ENCODE measurements around the gene GAS6. TPM values are rescaled to one million over a fixed set of nuclear protein-coding genes. Genes with fewer than 3 reads are reported as not detected.

GAS6 gene
- total and polyA plus RNA-seq, 7 experiments from 2014 or later: 0.38 to 5.5 (median 3.0) TPM; not detected in 1

GRCh38 chr13:113852536-113853517 lies 11.0 kb downstream of the GAS6 start:
- Histone ChIP-seq H3K4me3 (ENCODE audit: low read length) (no peak overlapping the region), H3K27ac (ENCODE audit: low read depth, low read length) (no peak overlapping the region), H3K36me3 (ENCODE audit: control insufficient read depth in 2 of 3, insufficient read depth in 3 of 3, low read length in 3 of 3) (no peaks in the 10 kb centered on the region), H3K4me1 (ENCODE audit: control insufficient read depth in 2 of 2, insufficient read depth in 2 of 2, low read length in 2 of 2) (peaks cover 5 to 13% of the 10 kb centered on the region in 2 donors), H3K27me3 (ENCODE audit: control insufficient read depth in 2 of 2, insufficient read depth in 2 of 2, low read length in 2 of 2) (no peaks in the 10 kb centered on the region), H3K9me3 (ENCODE audit: control insufficient read depth in 2 of 3, low read length in 3 of 3) (no peaks in the 10 kb centered on the region)
- ATAC-seq (no peak), DNase-seq (peak in 1 of 9 donors; percentile 19)
- peaks cover 7 to 18% (median 15%) of the 10 kb centered on the region in 7 donors for H3K4me1 Mint-ChIP-seq
- H3K36me3 Mint-ChIP-seq: no peaks in the 10 kb centered on the region
- H3K9me3 Mint-ChIP-seq: peaks cover 0 to 1% (median 0%) of the 10 kb centered on the region in 11 donors
- peaks cover 4 to 20% (median 11%) of the 10 kb centered on the region in 5 donors for H3K27me3 Mint-ChIP-seq
- intact Hi-C loops (cut with micrococcal nuclease): no loop called here
- no peak overlapping the region for H3K27ac Mint-ChIP-seq
- H3K4me3 Mint-ChIP-seq: no peak overlapping the region
- ChIA-PET POLR2A (no interaction called here), CTCF (no interaction called here)

DNA sequence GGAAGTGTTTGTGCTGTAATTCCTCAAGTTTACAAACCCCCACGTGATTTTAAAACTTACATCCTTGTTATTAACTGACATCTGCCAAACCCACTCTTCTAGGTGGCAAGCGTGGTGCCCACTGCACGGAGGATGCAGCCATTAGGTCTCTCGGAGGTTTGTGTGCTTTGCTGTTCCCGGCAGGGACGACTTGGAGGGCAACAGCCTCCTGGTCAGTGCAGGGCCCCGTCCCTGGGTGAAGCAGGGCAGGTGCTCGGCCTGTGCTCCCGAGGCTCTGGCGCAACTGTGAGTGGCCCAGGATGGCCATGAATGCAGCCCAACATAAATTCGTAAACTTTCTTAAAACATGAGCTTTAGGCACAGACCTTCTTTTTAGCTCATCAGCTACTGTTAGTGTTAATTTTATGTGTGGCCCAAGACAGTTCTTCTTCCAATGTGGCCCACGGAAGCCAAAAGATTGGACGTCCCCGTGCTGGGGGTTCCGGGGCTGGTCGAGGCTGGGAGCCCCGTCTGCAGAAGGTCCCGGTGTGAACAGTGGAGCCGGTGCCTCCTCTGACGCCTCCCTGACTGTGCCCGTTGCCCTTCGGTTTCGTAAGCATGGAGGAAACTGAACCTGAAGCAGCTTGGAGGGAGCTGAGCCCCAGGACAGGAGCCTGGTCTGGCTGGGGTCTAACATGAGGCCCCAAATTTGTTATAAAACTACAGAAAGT lies 11.9 kb downstream of the GAS6 start:
- ChIA-PET POLR2A (no interaction called here), CTCF (no interaction called here)
- Histone ChIP-seq H3K4me1 (ENCODE audit: control insufficient read depth in 2 of 2, insufficient read depth in 2 of 2, low read length in 2 of 2) (peaks cover 10 to 16% of the 10 kb centered on the region in 2 donors), H3K9me3 (ENCODE audit: control insufficient read depth in 2 of 3, low read length in 3 of 3) (no peaks in the 10 kb centered on the region), H3K27me3 (ENCODE audit: control insufficient read depth in 2 of 2, insufficient read depth in 2 of 2, low read length in 2 of 2) (no peaks in the 10 kb centered on the region), H3K4me3 (ENCODE audit: low read length) (no peak overlapping the region), H3K27ac (ENCODE audit: low read depth, low read length) (no peak overlapping the region), H3K36me3 (ENCODE audit: control insufficient read depth in 2 of 3, insufficient read depth in 3 of 3, low read length in 3 of 3) (no peaks in the 10 kb centered on the region)
- DNase-seq (peak in 1 of 9 donors; percentile 17), ATAC-seq (no peak)
- Mint-ChIP-seq H3K27ac (no peak overlapping the region), H3K27me3 (peaks cover 4 to 20% (median 11%) of the 10 kb centered on the region in 5 donors), H3K4me3 (no peak overlapping the region), H3K4me1 (peaks cover 8 to 24% (median 15%) of the 10 kb centered on the region in 7 donors), H3K36me3 (no peaks in the 10 kb centered on the region), H3K9me3 (peaks cover 0 to 3% (median 0%) of the 10 kb centered on the region in 11 donors)
- intact Hi-C loops (cut with micrococcal nuclease): no loop called here

- Histone ChIP-seq H3K4me3 (ENCODE audit: low read length) (no peak overlapping the region), H3K4me1 (ENCODE audit: control insufficient read depth in 2 of 2, insufficient read depth in 2 of 2, low read length in 2 of 2) (peaks cover 16 to 21% of the 10 kb centered on the region in 2 donors), H3K36me3 (ENCODE audit: control insufficient read depth in 2 of 3, insufficient read depth in 3 of 3, low read length in 3 of 3) (no peaks in the 10 kb centered on the region), H3K9me3 (ENCODE audit: control insufficient read depth in 2 of 3, low read length in 3 of 3) (no peaks in the 10 kb centered on the region), H3K27ac (ENCODE audit: low read depth, low read length) (no peak overlapping the region), H3K27me3 (ENCODE audit: control insufficient read depth in 2 of 2, insufficient read depth in 2 of 2, low read length in 2 of 2) (no peaks in the 10 kb centered on the region)
- H3K27ac Mint-ChIP-seq: no peak overlapping the region
- peaks cover 4 to 20% (median 9%) of the 10 kb centered on the region in 5 donors for H3K27me3 Mint-ChIP-seq
- H3K36me3 Mint-ChIP-seq: no peaks in the 10 kb centered on the region
- no peak overlapping the region for H3K4me3 Mint-ChIP-seq
- H3K4me1 Mint-ChIP-seq: peaks cover 8 to 30% (median 15%) of the 10 kb centered on the region in 7 donors
- DNase-seq (no peak), ATAC-seq (no peak)
- ChIA-PET CTCF (no interaction called here), POLR2A (no interaction called here)
- intact Hi-C loops (cut with micrococcal nuclease): no loop called here
- peaks cover 0 to 3% (median 0%) of the 10 kb centered on the region in 11 donors for H3K9me3 Mint-ChIP-seq
Observed at GRCh38 chr13:113851480-113851803, 12.4 kb downstream of the GAS6 start.

- no peak overlapping the region for H3K27ac ChIP-seq (ENCODE audit: low read depth, low read length)
- Mint-ChIP-seq H3K36me3 (no peaks in the 10 kb centered on the region), H3K9me3 (peaks cover 0 to 3% (median 0%) of the 10 kb centered on the region in 11 donors), H3K27me3 (peaks cover 0 to 16% (median 7%) of the 10 kb centered on the region in 5 donors), H3K4me3 (no peak overlapping the region), H3K4me1 (peaks cover 11 to 35% (median 20%) of the 10 kb centered on the region in 7 donors), H3K27ac (no peak overlapping the region)
- H3K27me3 ChIP-seq (ENCODE audit: control insufficient read depth in 2 of 2, insufficient read depth in 2 of 2, low read length in 2 of 2): no peaks in the 10 kb centered on the region
- H3K4me3 ChIP-seq (ENCODE audit: low read length): no peak overlapping the region
- intact Hi-C loops (cut with micrococcal nuclease): no loop called here
- no peak for DNase-seq
- no peak for ATAC-seq
- no peaks in the 10 kb centered on the region for H3K9me3 ChIP-seq (ENCODE audit: control insufficient read depth in 2 of 3, low read length in 3 of 3)
- H3K36me3 ChIP-seq (ENCODE audit: control insufficient read depth in 2 of 3, insufficient read depth in 3 of 3, low read length in 3 of 3): no peaks in the 10 kb centered on the region
- ChIA-PET CTCF (no interaction called here), POLR2A (no interaction called here)
- H3K4me1 ChIP-seq (ENCODE audit: control insufficient read depth in 2 of 2, insufficient read depth in 2 of 2, low read length in 2 of 2): peaks cover 21 to 26% of the 10 kb centered on the region in 2 donors
Observed at GRCh38 chr13:113850722-113851479, 13.0 kb downstream of the GAS6 start.

- DNase-seq: no peak
Observed at GRCh38 chr13:113849981-113850721, 13.7 kb downstream of the GAS6 start.

GRCh38 chr13:113849546-113849945 lies 14.3 kb downstream of the GAS6 start:
- no peaks in the 10 kb centered on the region for H3K9me3 ChIP-seq (ENCODE audit: control insufficient read depth in 2 of 3, low read length in 3 of 3)
- peaks cover 32 to 35% of the 10 kb centered on the region in 2 donors for H3K4me1 ChIP-seq (ENCODE audit: control insufficient read depth in 2 of 2, insufficient read depth in 2 of 2, low read length in 2 of 2)
- ChIA-PET POLR2A (interaction anchor here (0.7 kb wide), 1 partner anchor 13 kb away, joined by 4 read pairs; no protein-coding TSS in a partner anchor), CTCF (no interaction called here)
- Mint-ChIP-seq H3K36me3 (no peaks in the 10 kb centered on the region), H3K9me3 (peaks cover 0 to 3% (median 0%) of the 10 kb centered on the region in 11 donors), H3K4me3 (no peak overlapping the region), H3K27me3 (peaks cover 0 to 13% (median 4%) of the 10 kb centered on the region in 5 donors), H3K27ac (no peak overlapping the region), H3K4me1 (peaks cover 12 to 41% (median 27%) of the 10 kb centered on the region in 7 donors)
- no peak overlapping the region for H3K4me3 ChIP-seq (ENCODE audit: low read length)
- H3K36me3 ChIP-seq (ENCODE audit: control insufficient read depth in 2 of 3, insufficient read depth in 3 of 3, low read length in 3 of 3): no peaks in the 10 kb centered on the region
- H3K27ac ChIP-seq (ENCODE audit: low read depth, low read length): no peak overlapping the region
- DNase-seq (no peak), ATAC-seq (no peak)
- no peaks in the 10 kb centered on the region for H3K27me3 ChIP-seq (ENCODE audit: control insufficient read depth in 2 of 2, insufficient read depth in 2 of 2, low read length in 2 of 2)
- intact Hi-C loops (cut with micrococcal nuclease): no loop called here

More at GRCh38 chr13:113849981-113850721, 13.7 kb downstream of the GAS6 start:
- Histone ChIP-seq H3K9me3 (ENCODE audit: control insufficient read depth in 2 of 3, low read length in 3 of 3) (no peaks in the 10 kb centered on the region), H3K36me3 (ENCODE audit: control insufficient read depth in 2 of 3, insufficient read depth in 3 of 3, low read length in 3 of 3) (no peaks in the 10 kb centered on the region), H3K4me3 (ENCODE audit: low read length) (no peak overlapping the region), H3K27ac (ENCODE audit: low read depth, low read length) (no peak overlapping the region), H3K4me1 (ENCODE audit: control insufficient read depth in 2 of 2, insufficient read depth in 2 of 2, low read length in 2 of 2) (peaks cover 29 to 32% of the 10 kb centered on the region in 2 donors), H3K27me3 (ENCODE audit: control insufficient read depth in 2 of 2, insufficient read depth in 2 of 2, low read length in 2 of 2) (no peaks in the 10 kb centered on the region)
- peaks cover 15 to 41% (median 27%) of the 10 kb centered on the region in 7 donors for H3K4me1 Mint-ChIP-seq
- no peak overlapping the region for H3K27ac Mint-ChIP-seq
- intact Hi-C loops (cut with micrococcal nuclease): no loop called here
- ChIA-PET POLR2A (no interaction called here), CTCF (no interaction called here)
- H3K27me3 Mint-ChIP-seq: peaks cover 0 to 16% (median 7%) of the 10 kb centered on the region in 5 donors
- no peaks in the 10 kb centered on the region for H3K36me3 Mint-ChIP-seq
- no peak overlapping the region for H3K4me3 Mint-ChIP-seq
- ATAC-seq: no peak
- H3K9me3 Mint-ChIP-seq: peaks cover 0 to 3% (median 0%) of the 10 kb centered on the region in 11 donors

Data from naive thymus-derived CD4-positive, alpha-beta T cell (primary cell).